GM23338 (cell line): ENCODE data around the gene VEPH1. TPM values are rescaled to one million over a fixed set of nuclear protein-coding genes. Genes with fewer than 3 reads are reported as not detected.

Experiments used
- ATAC-seq: fragments of 200-7000 bp; cut with Tn5 transposase; 3 replicates; pipeline ENCODE4 v1.9.1; 2020
- DNase-seq: peaks from one replicate; pipeline ENCODE4 v3.0.0-alpha.2; 2015; ENCODE audit warnings: low spot score
- H2AFZ ChIP-seq: fragments of 200-600 bp; sonication (generic); 2 replicates; pipeline ENCODE4 v1.8.0; 2016; ENCODE audit warnings: antibody characterized with exemption, mild to moderate bottlenecking, moderate library complexity
- H3F3A ChIP-seq: fragments of 200-600 bp; sonication (generic); replicated peaks from 2 replicates; pipeline ENCODE4 v1.8.0; 2017; ENCODE audit warnings: antibody characterized with exemption, mixed run types, low read depth
- H3K27ac ChIP-seq: fragments of 200-600 bp; sonication (generic); 2 replicates; pipeline ENCODE4 v1.6.1; 2016; ENCODE audit warnings: low read depth
- H3K27me3 ChIP-seq: fragments of 200-600 bp; sonication (generic); 2 replicates; pipeline ENCODE4 v1.8.0; 2016; ENCODE audit warnings: mild to moderate bottlenecking, mixed run types, moderate library complexity; ENCODE audit not compliant: insufficient read depth
- H3K36me3 ChIP-seq: fragments of 200-600 bp; sonication (generic); 2 replicates; pipeline ENCODE4 v1.8.0; 2016; ENCODE audit warnings: mild to moderate bottlenecking; ENCODE audit not compliant: insufficient read depth
- H3K4me1 ChIP-seq: fragments of 200-600 bp; sonication (generic); 2 replicates; pipeline ENCODE4 v1.8.0; 2016; ENCODE audit warnings: mild to moderate bottlenecking, moderate library complexity; ENCODE audit not compliant: insufficient read depth
- H3K4me2 ChIP-seq: fragments of 200-600 bp; sonication (generic); 2 replicates; pipeline ENCODE4 v1.7.1; 2017; ENCODE audit warnings: mixed run types
- H3K4me3 ChIP-seq: fragments of 200-600 bp; sonication (generic); 2 replicates; pipeline ENCODE4 v1.6.1; 2016; ENCODE audit warnings: mixed run types
- H3K79me2 ChIP-seq: fragments of 200-600 bp; sonication (generic); replicated peaks from 2 replicates; pipeline ENCODE4 v1.8.0; 2017; ENCODE audit warnings: mild to moderate bottlenecking; ENCODE audit not compliant: insufficient read depth
- H3K9me2 ChIP-seq: fragments of 200-600 bp; sonication (generic); 2 replicates; pipeline ENCODE4 v1.8.0; 2017; ENCODE audit not compliant: insufficient read depth
- H4K20me1 ChIP-seq: fragments of 200-600 bp; sonication (generic); replicated peaks from 2 replicates; pipeline ENCODE4 v1.8.0; 2017; ENCODE audit warnings: mild to moderate bottlenecking; ENCODE audit not compliant: insufficient read depth
- H3K27ac Mint-ChIP-seq: 2 replicates; pipeline ENCODE4 v1.8.0; 2020; ENCODE audit warnings: inconsistent platforms, mild to moderate bottlenecking, moderate library complexity, mixed read lengths
- H3K27me3 Mint-ChIP-seq: 3 replicates; pipeline ENCODE4 v1.8.0; 2022; ENCODE audit warnings: low read depth, mild to moderate bottlenecking, moderate library complexity, mixed read lengths, inconsistent platforms; ENCODE audit not compliant: insufficient read depth, poor library complexity
- H3K36me3 Mint-ChIP-seq: 3 replicates; pipeline ENCODE4 v1.8.0; 2021; ENCODE audit warnings: low read depth, mild to moderate bottlenecking, inconsistent platforms, moderate library complexity, mixed read lengths
- H3K4me1 Mint-ChIP-seq: 3 replicates; pipeline ENCODE4 v1.8.0; 2020; ENCODE audit warnings: mild to moderate bottlenecking, inconsistent platforms, mixed read lengths
- H3K4me3 Mint-ChIP-seq: 3 replicates; pipeline ENCODE4 v1.8.0; 2021; ENCODE audit warnings: moderate library complexity, mild to moderate bottlenecking, inconsistent platforms, mixed read lengths
- H3K9me3 Mint-ChIP-seq: 3 replicates; pipeline ENCODE4 v1.8.0; 2020; ENCODE audit warnings: moderate library complexity, mild to moderate bottlenecking, inconsistent platforms, mixed read lengths
- CREB1 ChIP-seq: fragments of 250-450 bp; sonication (Bioruptor Pico); IDR thresholded peaks from 2 replicates; pipeline ENCODE4 v1.5.0; 2020; ENCODE audit warnings: low read depth, mild to moderate bottlenecking, moderate library complexity
- EZH2 ChIP-seq: fragments of 200-600 bp; sonication (generic); IDR thresholded peaks from one replicate; pipeline ENCODE4 v1.8.0; 2017; ENCODE audit warnings: antibody characterized with exemption, mild to moderate bottlenecking, low read depth; ENCODE audit not compliant: unreplicated experiment
- JUNB ChIP-seq: IDR thresholded peaks from one replicate; pipeline ENCODE4 v1.6.1; 2016; ENCODE audit warnings: antibody characterized with exemption; ENCODE audit not compliant: unreplicated experiment
- POLR2AphosphoS5 ChIP-seq: IDR thresholded peaks from 2 replicates; pipeline ENCODE4 v1.6.1; 2016; ENCODE audit warnings: antibody characterized with exemption, low read depth
- REST ChIP-seq: IDR thresholded peaks from one replicate; pipeline ENCODE4 v1.6.1; 2018; ENCODE audit warnings: antibody characterized with exemption; ENCODE audit not compliant: unreplicated experiment
- STAT1 ChIP-seq: IDR thresholded peaks from one replicate; pipeline ENCODE4 v1.6.1; 2016; ENCODE audit warnings: antibody characterized with exemption; ENCODE audit not compliant: unreplicated experiment
- ZNF331 ChIP-seq: fragments of 250-450 bp; sonication (Bioruptor Pico); IDR thresholded peaks from 2 replicates; pipeline ENCODE4 v1.5.0; 2020; ENCODE audit warnings: low read depth, mild to moderate bottlenecking, moderate library complexity
- ZNF462 ChIP-seq: fragments of 250-450 bp; sonication (Bioruptor Pico); IDR thresholded peaks from 2 replicates; pipeline ENCODE4 v1.5.0; 2020; ENCODE audit warnings: mild to moderate bottlenecking, moderate library complexity
- polyA plus RNA-seq: library from polyadenylated mRNA; unstranded; fragments of >200 nt; fragmentation: Nextera tagmentation; extraction: Ambion mirVana; gene quantifications from 2 replicates; pipeline ENCODE4 v1.2.1, GENCODE V29; 2016
- total RNA-seq: library from RNA; depleted of rRNA; stranded (reverse); fragments of >200 nt; shearing (Covaris generic); gene quantifications from 2 replicates; pipeline ENCODE4 v1.2.3, GENCODE V29; 2014
- TF ChIP-seq, protein P1 (sequence below), 2 experiments: fragments of 200-600 bp in 1 of 2; sonication (generic) in 1 of 2; conservative IDR thresholded peaks; 2 replicates each; pipeline versions ENCODE4 v1.5.1 to v1.6.1; 2016 to 2017; ENCODE audit warnings: antibody characterized with exemption in 2 of 2, low read depth in 2 of 2, mild to moderate bottlenecking in 2 of 2, moderate library complexity in 1 of 2

VEPH1 gene
- total and polyA plus RNA-seq, 2 experiments from 2014 or later, result 15.4 to 33.8 TPM

GRCh38 chr3:157284688-157285087 lies 218.5 kb downstream of the VEPH1 start:
- no peaks in the 10 kb centered on the region for H3K9me3 Mint-ChIP-seq
- DNase-seq (no peak), ATAC-seq (no peak)
- TF ChIP-seq CREB1 (CRISPR knock-in tag) (no peak), ZNF331 (CRISPR knock-in tag) (no peak), EZH2 (no peak), POLR2AphosphoS5 (no peak), JUNB (no peak)
- TF ChIP-seq, protein P1, sequence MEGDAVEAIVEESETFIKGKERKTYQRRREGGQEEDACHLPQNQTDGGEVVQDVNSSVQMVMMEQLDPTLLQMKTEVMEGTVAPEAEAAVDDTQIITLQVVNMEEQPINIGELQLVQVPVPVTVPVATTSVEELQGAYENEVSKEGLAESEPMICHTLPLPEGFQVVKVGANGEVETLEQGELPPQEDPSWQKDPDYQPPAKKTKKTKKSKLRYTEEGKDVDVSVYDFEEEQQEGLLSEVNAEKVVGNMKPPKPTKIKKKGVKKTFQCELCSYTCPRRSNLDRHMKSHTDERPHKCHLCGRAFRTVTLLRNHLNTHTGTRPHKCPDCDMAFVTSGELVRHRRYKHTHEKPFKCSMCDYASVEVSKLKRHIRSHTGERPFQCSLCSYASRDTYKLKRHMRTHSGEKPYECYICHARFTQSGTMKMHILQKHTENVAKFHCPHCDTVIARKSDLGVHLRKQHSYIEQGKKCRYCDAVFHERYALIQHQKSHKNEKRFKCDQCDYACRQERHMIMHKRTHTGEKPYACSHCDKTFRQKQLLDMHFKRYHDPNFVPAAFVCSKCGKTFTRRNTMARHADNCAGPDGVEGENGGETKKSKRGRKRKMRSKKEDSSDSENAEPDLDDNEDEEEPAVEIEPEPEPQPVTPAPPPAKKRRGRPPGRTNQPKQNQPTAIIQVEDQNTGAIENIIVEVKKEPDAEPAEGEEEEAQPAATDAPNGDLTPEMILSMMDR (conservative IDR thresholded peaks at IDR 0.05; ENCODE audit: low read depth in 2 of 2), result no peak
- H3K27ac Mint-ChIP-seq, result no peak overlapping the region
- H3K27me3 Mint-ChIP-seq, result peaks cover 2% of the 10 kb centered on the region
- Histone ChIP-seq H3K4me2 (no peak overlapping the region), H4K20me1 (no peaks in the 10 kb centered on the region), H3K4me1 (no peaks in the 10 kb centered on the region), H3K27me3 (no peaks in the 10 kb centered on the region), H3K4me3 (no peak overlapping the region), H3K36me3 (no peaks in the 10 kb centered on the region), H3F3A (no peaks in the 10 kb centered on the region), H3K79me2 (no peaks in the 10 kb centered on the region), H3K27ac (no peak overlapping the region), H3K9me2 (no peaks in the 10 kb centered on the region), H2AFZ (no peak overlapping the region)
- no peaks in the 10 kb centered on the region for H3K36me3 Mint-ChIP-seq
- H3K4me1 Mint-ChIP-seq, result no peaks in the 10 kb centered on the region
- no peak overlapping the region for H3K4me3 Mint-ChIP-seq

- H3K27ac ChIP-seq, result no peak overlapping the region
- no peaks in the 10 kb centered on the region for H3K9me2 ChIP-seq
- no peak overlapping the region for H3K4me2 ChIP-seq
- no peaks in the 10 kb centered on the region for H3K27me3 ChIP-seq
- no peaks in the 10 kb centered on the region for H3K9me3 Mint-ChIP-seq
- H3K79me2 ChIP-seq, result no peaks in the 10 kb centered on the region
- ATAC-seq (no peak), DNase-seq (no peak)
- no peak overlapping the region for H3K4me3 Mint-ChIP-seq
- H3K27me3 Mint-ChIP-seq, result peaks cover 2% of the 10 kb centered on the region
- H2AFZ ChIP-seq, result no peak overlapping the region
- no peak overlapping the region for H3K4me3 ChIP-seq
- no peaks in the 10 kb centered on the region for H3K4me1 ChIP-seq
- H3K27ac Mint-ChIP-seq, result no peak overlapping the region
- no peaks in the 10 kb centered on the region for H3K36me3 ChIP-seq
- H3F3A ChIP-seq, result no peaks in the 10 kb centered on the region
- H3K4me1 Mint-ChIP-seq, result no peaks in the 10 kb centered on the region
- H4K20me1 ChIP-seq, result no peaks in the 10 kb centered on the region
- no peaks in the 10 kb centered on the region for H3K36me3 Mint-ChIP-seq
- no peak for TF ChIP-seq ZNF462 (CRISPR knock-in tag)
- no peak for TF ChIP-seq STAT1
- TF ChIP-seq REST, result no peak
Measured at GRCh38 chr3:157282261-157283191, 220.7 kb downstream of the VEPH1 start.
